Chondrocyte (in vitro differentiated cells): ENCODE measurements around the gene MYL7. TPM values are rescaled to one million over a fixed set of nuclear protein-coding genes. Genes with fewer than 3 reads are reported as not detected.
A peak's percentile ranks its signal among the peaks of the same experiment; 100 is the strongest.

ENCODE experiments used
- DNase-seq: peaks from one replicate; pipeline ENCODE4 v3.0.0; 2021; ENCODE audit warnings: mixed read lengths, low spot score
- H3K27ac Mint-ChIP-seq: one replicate; pipeline ENCODE4 v1.8.0; 2021; ENCODE audit warnings: mild to moderate bottlenecking, moderate library complexity, mixed read lengths; ENCODE audit not compliant: unreplicated experiment
- H3K27me3 Mint-ChIP-seq: 2 replicates; pipeline ENCODE4 v1.8.0; 2021; ENCODE audit warnings: low read depth, mixed read lengths
- H3K36me3 Mint-ChIP-seq: 2 replicates; pipeline ENCODE4 v1.8.0; 2021; ENCODE audit warnings: low read depth, mixed read lengths
- H3K4me1 Mint-ChIP-seq: 2 replicates; pipeline ENCODE4 v1.8.0; 2021; ENCODE audit warnings: low read depth, mild to moderate bottlenecking, mixed read lengths
- H3K4me3 Mint-ChIP-seq: one replicate; pipeline ENCODE4 v1.8.0; 2021; ENCODE audit warnings: mild to moderate bottlenecking, moderate library complexity, mixed read lengths; ENCODE audit not compliant: unreplicated experiment
- H3K9me3 Mint-ChIP-seq: 2 replicates; pipeline ENCODE4 v1.8.0; 2021; ENCODE audit warnings: low read depth, mixed read lengths
- CTCF ChIP-seq: fragments of 200-600 bp; sonication (generic); IDR thresholded peaks from 2 replicates; pipeline ENCODE4 v1.5.0; 2021; ENCODE audit warnings: antibody characterized with exemption, mild to moderate bottlenecking, moderate library complexity
- total RNA-seq: library from RNA; stranded (reverse); gene quantifications from 3 replicates; pipeline ENCODE4 v1.2.1, GENCODE V29; 2021

Gene MYL7
- total RNA-seq, 1 donor from 2014 or later = not detected

DNA sequence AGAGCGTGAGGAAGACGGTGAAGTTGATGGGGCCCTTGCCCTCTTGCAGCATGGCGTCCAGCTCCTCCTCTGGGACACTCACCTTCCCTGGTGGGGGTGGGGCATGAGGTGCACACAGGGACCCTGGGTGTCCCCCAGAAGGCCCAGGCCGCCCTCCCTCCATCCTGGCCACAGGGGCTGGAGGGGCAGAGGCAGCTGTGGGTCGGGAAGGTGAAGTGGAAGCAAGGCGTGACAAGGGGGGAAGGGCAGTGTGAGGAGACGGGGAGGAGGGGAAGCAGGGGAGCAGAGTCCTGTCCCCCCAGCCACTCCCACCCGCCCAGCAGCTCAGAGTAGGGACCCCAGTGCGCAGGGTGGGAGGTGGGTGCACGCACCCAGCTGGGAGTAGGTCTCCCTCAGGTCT lies 791 bp downstream of the MYL7 start:
- Mint-ChIP-seq H3K4me3 (no peak overlapping the region), H3K27me3 (peaks cover 2% of the 10 kb centered on the region), H3K4me1 (no peaks in the 10 kb centered on the region), H3K9me3 (no peaks in the 10 kb centered on the region), H3K36me3 (no peaks in the 10 kb centered on the region), H3K27ac (no peak overlapping the region)
- TF ChIP-seq CTCF = no peak
- DNase-seq = no peak

DNA sequence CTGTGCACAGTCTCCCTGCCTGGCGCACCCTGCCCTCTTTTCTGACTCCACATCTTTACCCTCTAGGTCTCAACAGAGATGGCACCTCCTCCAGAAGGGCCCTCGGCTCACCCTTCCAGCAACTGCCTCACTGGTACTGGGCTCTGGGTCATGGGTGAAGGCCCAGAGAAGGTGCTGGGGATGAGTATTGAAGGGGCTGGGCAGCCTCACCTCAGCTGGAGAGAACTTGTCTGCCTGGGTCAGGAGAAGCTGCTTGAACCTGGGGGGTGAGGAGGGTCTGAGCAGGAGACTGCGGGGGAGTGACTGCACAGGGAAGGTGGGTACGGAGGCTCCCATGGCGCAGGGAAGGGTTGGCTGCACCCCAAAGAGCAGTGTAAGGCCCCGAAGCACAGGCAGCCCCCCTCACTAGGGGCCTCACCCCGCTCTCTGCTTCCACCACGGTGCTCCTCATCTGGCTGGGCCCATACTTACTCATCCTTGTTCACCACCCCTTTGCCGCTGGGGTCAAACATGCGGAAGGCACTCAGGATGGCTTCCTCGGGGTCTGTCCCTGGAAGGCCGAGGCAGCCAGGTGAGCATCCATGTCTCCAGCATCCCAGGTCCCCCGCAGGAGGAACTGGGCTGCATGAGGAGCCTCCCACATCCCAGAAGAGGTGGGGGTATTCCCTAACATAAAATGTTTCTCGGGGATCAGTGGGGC lies 1.7 kb downstream of the MYL7 start:
- no peak for TF ChIP-seq CTCF
- Mint-ChIP-seq H3K9me3 (no peaks in the 10 kb centered on the region), H3K4me1 (no peaks in the 10 kb centered on the region), H3K27ac (no peak overlapping the region), H3K36me3 (no peaks in the 10 kb centered on the region), H3K4me3 (no peak overlapping the region), H3K27me3 (peaks cover 2% of the 10 kb centered on the region)
- DNase-seq = no peak

GRCh38 chr7:44138698-44139097 lies 2.4 kb downstream of the MYL7 start:
- H3K27me3 Mint-ChIP-seq = peaks cover 2% of the 10 kb centered on the region
- DNase-seq = no peak
- TF ChIP-seq CTCF = no peak

DNA sequence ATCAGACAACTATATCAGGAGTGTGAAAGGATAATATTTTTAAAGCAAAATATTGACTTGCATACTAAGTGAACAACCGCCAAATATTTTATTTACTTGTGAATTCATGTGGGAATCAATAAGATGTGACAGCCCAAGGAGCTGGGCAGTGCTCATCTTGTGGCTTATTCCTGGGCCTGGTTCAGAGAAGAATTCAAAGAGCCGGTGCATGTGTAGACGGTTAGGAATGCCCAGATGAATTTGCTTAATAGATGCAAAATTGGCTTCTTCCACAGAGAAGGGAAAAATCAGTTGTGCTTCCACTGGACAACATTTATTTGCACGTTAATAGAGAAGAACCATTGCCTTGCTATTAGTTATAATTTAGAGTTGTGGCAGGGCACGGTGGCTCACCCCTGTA lies 4.4 kb downstream of the MYL7 start:
- peaks cover 2% of the 10 kb centered on the region for H3K27me3 Mint-ChIP-seq
- no peak overlapping the region for H3K4me3 Mint-ChIP-seq
- no peaks in the 10 kb centered on the region for H3K36me3 Mint-ChIP-seq
- no peaks in the 10 kb centered on the region for H3K9me3 Mint-ChIP-seq
- TF ChIP-seq CTCF = no peak
- DNase-seq = no peak
- no peak overlapping the region for H3K27ac Mint-ChIP-seq
- peaks cover 6% of the 10 kb centered on the region for H3K4me1 Mint-ChIP-seq

More at GRCh38 chr7:44138698-44139097, 2.4 kb downstream of the MYL7 start:
- no peaks in the 10 kb centered on the region for H3K9me3 Mint-ChIP-seq
- H3K4me1 Mint-ChIP-seq = no peaks in the 10 kb centered on the region
- H3K27ac Mint-ChIP-seq = no peak overlapping the region
- H3K36me3 Mint-ChIP-seq = no peaks in the 10 kb centered on the region
- H3K4me3 Mint-ChIP-seq = no peak overlapping the region

DNA sequence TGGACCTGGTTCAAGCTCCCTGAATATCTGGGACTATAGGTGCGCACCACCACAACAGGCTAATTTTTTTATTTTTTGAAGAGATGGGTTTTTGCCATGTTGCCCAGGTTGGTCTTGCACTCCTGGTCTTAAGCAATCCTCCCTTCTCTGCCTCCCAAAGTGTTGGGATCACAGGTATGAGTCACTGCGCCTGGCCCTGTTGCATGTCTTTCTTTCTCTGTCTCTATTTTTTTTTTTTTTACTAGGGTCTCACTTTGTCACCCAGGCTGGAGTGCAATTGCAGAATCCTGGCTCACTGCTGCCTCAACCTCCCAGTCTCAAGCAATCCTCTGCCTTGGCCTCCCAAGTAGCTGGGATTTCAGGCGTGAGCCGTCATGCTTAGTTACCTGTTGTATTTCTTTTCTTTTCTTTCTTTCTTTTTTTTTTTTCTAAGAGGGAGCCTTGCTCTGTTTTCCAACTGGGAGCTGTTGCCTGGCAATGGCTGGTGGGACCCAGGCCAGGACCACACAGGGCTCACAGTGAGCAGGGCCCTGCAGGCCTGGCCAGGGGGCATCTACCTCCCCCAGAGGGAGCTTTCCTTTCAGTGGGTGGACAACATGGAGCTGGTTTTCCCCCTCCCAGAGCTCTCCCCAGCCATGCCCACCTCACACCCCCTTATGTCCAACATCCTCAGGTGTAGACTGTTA lies 6.0 kb downstream of the MYL7 start:
- no peaks in the 10 kb centered on the region for H3K36me3 Mint-ChIP-seq
- peak; percentile 44 for DNase-seq
- H3K9me3 Mint-ChIP-seq = no peaks in the 10 kb centered on the region
- TF ChIP-seq CTCF = no peak
- H3K4me1 Mint-ChIP-seq = peaks cover 9% of the 10 kb centered on the region
- H3K27ac Mint-ChIP-seq = no peak overlapping the region
- H3K4me3 Mint-ChIP-seq = no peak overlapping the region
- H3K27me3 Mint-ChIP-seq = peaks cover 2% of the 10 kb centered on the region
